Prostate gland (tissue), 2 donors: Measurements from ENCODE around the gene RBM33. TPM values are rescaled to one million over a fixed set of nuclear protein-coding genes. Genes with fewer than 3 reads are reported as not detected.

Source experiments
- DNase-seq: peaks from one replicate; pipeline ENCODE4 v3.0.0-alpha.2; 2019; ENCODE audit warnings: low spot score
- H3K27ac ChIP-seq, 2 donors: fragments of 200-600 bp; sonication (generic); 2 replicates each; pipeline ENCODE4 v1.5.1; 2017 to 2019
- H3K27me3 ChIP-seq: fragments of 200-600 bp; sonication (generic); replicated peaks from 2 replicates; pipeline ENCODE4 v1.5.1; 2019; ENCODE audit not compliant: insufficient read depth
- H3K36me3 ChIP-seq, 2 donors: fragments of 200-600 bp; sonication (generic); 1 replicate in 1 of 2; 2 replicates in 1 of 2; pipeline versions ENCODE4 v1.5.1 to v1.8.1; 2017 to 2019
- H3K4me1 ChIP-seq: fragments of 200-600 bp; sonication (generic); replicated peaks from 2 replicates; pipeline ENCODE4 v1.5.1; 2019
- H3K4me3 ChIP-seq, 2 donors: fragments of 200-600 bp; sonication (generic); 2 replicates each; pipeline ENCODE4 v1.5.1; 2017 to 2019
- H3K9me3 ChIP-seq: fragments of 200-600 bp; sonication (generic); 2 replicates; pipeline ENCODE4 v1.5.1; 2017
- CTCF ChIP-seq, 4 experiments: fragments of 200-600 bp in 2 of 4; fragments of 450-650 bp in 2 of 4; sonication (generic) in 2 of 4; IDR thresholded peaks; 1 replicate in 3 of 4; 2 replicates in 1 of 4; pipeline ENCODE4 v1.5.1; 2016 to 2019; ENCODE audit warnings: antibody characterized with exemption in 4 of 4, mild to moderate bottlenecking in 2 of 4, moderate library complexity in 2 of 4
- POLR2A ChIP-seq: fragments of 450-650 bp; IDR thresholded peaks from one replicate; pipeline ENCODE4 v1.6.1; 2016; ENCODE audit warnings: antibody characterized with exemption, mild to moderate bottlenecking
- POLR2AphosphoS5 ChIP-seq: sonication (generic); formaldehyde crosslinking; IDR thresholded peaks from one replicate; pipeline ENCODE4 v1.6.1; 2017; ENCODE audit warnings: antibody characterized with exemption
- WGBS: methylation state at CpG from one replicate; pipeline ENCODE4 v1.1.5; 2018; 5-methylcytosine and 5-hydroxymethylcytosine counted together
- intact Hi-C: fragments of 100-400 bp; cut with DNase I; formaldehyde crosslinking; loops from one replicate; pipeline ENCODE4 v1.14.2; 2022
- total RNA-seq, 2 donors: library from RNA; depleted of rRNA; stranded (reverse); fragments of >200 nt; gene quantifications; one replicate each; pipeline ENCODE4 v1.1.0, GENCODE V29; 2016

The RBM33 gene
- total RNA-seq, 2 donors from 2014 or later, result 33.2 to 82.9 TPM

DNA sequence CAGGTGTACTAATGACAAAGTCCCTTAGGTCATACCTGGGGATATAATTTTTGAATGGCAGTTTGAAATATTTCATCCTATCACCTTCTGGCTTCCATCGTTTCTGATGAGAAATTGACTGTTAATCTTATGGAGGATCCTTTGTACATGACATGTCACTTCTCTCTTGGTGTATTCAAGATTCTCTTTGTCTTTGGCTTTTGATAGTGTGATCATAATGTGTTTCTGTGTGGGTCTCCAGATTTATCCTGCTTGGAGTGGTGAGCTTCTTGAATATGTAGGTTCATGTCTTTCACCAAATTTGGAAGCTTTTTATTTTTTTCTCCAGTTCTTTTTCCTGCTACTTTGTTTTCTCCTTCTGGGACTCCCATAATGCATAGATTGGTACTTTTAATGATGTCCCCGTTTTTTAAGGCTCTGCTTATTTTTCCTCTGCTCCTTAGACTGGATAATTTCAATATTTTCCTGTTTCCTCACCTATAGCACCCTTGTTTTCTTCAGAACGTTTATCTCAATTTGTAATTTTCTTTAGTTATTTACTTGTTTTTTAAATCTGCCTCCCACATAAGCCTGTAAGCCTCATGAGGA lies 4.4 kb downstream of the RBM33 start:
- intact Hi-C loops, result no loop called here
- Histone ChIP-seq H3K4me1 (peaks cover 16% of the 10 kb centered on the region), H3K36me3 (no peaks in the 10 kb centered on the region), H3K9me3 (no peaks in the 10 kb centered on the region), H3K4me3 (no peak overlapping the region), H3K27me3 (no peaks in the 10 kb centered on the region), H3K27ac (no peak overlapping the region)
- no peak for TF ChIP-seq POLR2A
- TF ChIP-seq POLR2AphosphoS5, result no peak
- no peak for TF ChIP-seq CTCF (IDR thresholded peaks at IDR 0.05)
- WGBS, result 91% methylated on average over 3 of the region's 3 CpGs
- DNase-seq, result no peak

DNA sequence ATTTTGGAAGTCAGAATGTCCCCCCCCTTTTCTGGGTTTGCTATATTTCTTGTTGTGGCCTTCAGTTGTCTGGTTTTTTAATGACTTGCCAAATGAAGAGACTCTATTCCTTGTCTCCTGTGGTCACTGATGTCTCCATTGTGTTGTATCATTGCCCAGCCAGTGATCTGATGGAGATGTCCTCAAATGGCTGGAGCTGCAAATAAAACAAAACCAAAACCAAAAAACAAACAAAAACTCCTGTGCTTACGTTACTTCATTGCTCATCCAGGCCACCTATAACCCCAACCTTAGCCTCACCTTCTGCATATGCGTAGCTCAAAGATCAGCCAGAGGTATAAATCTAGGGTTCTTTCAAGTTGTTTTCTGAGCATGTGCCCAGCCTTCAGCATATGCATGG lies 5.1 kb downstream of the RBM33 start:
- intact Hi-C loops, result no loop called here
- peaks cover 16% of the 10 kb centered on the region for H3K4me1 ChIP-seq
- 98% methylated on average over 2 of the region's 2 CpGs for WGBS

DNA sequence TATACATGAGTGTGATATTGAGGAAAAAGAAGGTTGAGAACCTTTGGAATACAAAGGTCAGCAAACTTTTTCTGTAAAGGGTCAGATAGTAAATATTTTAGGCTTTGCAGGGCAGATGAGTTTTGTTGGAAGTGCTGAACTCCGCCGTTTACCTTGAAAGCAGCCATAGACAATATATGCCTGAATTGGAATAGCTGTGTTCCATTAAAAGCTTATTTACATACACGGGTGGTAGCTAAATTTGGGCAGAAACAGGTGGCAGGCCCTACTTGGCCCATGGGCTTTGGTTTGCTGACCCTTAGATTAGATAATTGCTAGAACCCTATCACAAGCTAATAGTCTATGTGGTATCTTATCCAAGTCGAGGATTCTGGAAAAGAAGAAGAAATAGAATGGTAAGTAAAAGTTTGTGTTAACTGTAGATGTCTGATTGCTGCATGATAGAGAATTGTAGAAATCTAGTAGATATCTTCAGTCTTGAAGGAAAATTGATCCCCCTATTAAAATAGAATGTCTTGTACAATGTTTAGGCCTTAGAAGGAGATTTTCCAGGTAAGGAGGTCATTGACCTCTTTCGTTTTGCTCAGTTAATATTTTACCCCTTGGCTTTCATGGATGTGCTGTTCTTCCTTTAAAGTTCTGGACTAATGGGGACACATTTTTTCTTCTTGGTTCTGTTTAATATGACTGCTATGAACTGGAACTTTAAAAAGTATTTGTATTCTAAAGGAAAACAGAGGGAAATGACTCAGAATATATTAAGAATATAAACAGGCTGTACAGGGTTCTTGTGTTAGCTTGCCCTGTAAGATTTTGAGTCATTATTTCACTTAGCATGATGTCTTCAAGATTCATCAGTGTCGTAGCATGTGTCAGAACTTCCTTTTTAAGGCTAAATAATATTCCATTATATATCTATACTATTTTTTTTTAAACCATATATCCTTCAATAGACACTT lies 8.0 kb downstream of the RBM33 start:
- no peaks in the 10 kb centered on the region for H3K36me3 ChIP-seq

More for the DNA sequence above, 5.1 kb downstream of the RBM33 start:
- Histone ChIP-seq H3K9me3 (no peaks in the 10 kb centered on the region), H3K27me3 (no peaks in the 10 kb centered on the region), H3K36me3 (no peaks in the 10 kb centered on the region), H3K27ac (no peak overlapping the region), H3K4me3 (no peak overlapping the region)
- DNase-seq, result no peak
- TF ChIP-seq CTCF (IDR thresholded peaks at IDR 0.05), result no peak
- TF ChIP-seq POLR2AphosphoS5, result no peak
- TF ChIP-seq POLR2A, result no peak

GRCh38 chr7:155653803-155654202 lies 9.3 kb downstream of the RBM33 start:
- no peak for DNase-seq
- Histone ChIP-seq H3K4me1 (no peaks in the 10 kb centered on the region), H3K27ac (no peak overlapping the region), H3K9me3 (no peaks in the 10 kb centered on the region), H3K36me3 (no peaks in the 10 kb centered on the region), H3K27me3 (no peaks in the 10 kb centered on the region), H3K4me3 (no peak overlapping the region)
- WGBS, result 88% methylated on average over 2 of the region's 2 CpGs
- TF ChIP-seq CTCF (IDR thresholded peaks at IDR 0.05), result no peak
- TF ChIP-seq POLR2A, result no peak
- TF ChIP-seq POLR2AphosphoS5, result no peak
- intact Hi-C loops, result no loop called here

More for the DNA sequence above, 8.0 kb downstream of the RBM33 start:
- H3K27me3 ChIP-seq, result no peaks in the 10 kb centered on the region
- intact Hi-C loops, result no loop called here
- 95% methylated on average over 6 of the region's 6 CpGs for WGBS
- peaks cover 7% of the 10 kb centered on the region for H3K4me1 ChIP-seq
- H3K4me3 ChIP-seq, result no peak overlapping the region
- no peak for DNase-seq
- no peak overlapping the region for H3K27ac ChIP-seq
- no peaks in the 10 kb centered on the region for H3K9me3 ChIP-seq
- TF ChIP-seq CTCF (IDR thresholded peaks at IDR 0.05) (no peak), POLR2A (no peak), POLR2AphosphoS5 (no peak)
